K562 (cell line): Measurements from ENCODE around the gene HTR3E. TPM values are rescaled to one million over a fixed set of nuclear protein-coding genes. Genes with fewer than 3 reads are reported as not detected.

Experiments
- ATAC-seq: fragments of 200-7000 bp; cut with Tn5 transposase; 3 replicates; pipeline ENCODE4 v1.9.1; 2020; ENCODE audit warnings: moderate library complexity
- BruUV-seq: library from RNA; stranded (reverse); fragments of 400-500 nt; replicated peaks from 2 replicates; lab custom pipeline; 2021; lab: Mats Ljungman, UMichigan
- CTCF ChIA-PET: fragments of 300-600 bp; formaldehyde crosslinking; extraction: SDS; loops from one replicate; lab custom pipeline; 2021; ENCODE audit warnings: low intra/inter-chr PET ratio; lab: Yijun Ruan, JAX
- POLR2A ChIA-PET: fragments of 300-600, 350-650 bp; sonication (Branson Sonifier 250); formaldehyde crosslinking; extraction: SDS; loops from one replicate; lab custom pipeline; 2021; ENCODE audit warnings: antibody characterized with exemption, inconsistent platforms; lab: Yijun Ruan, JAX
- DNase-seq, 4 experiments: peaks; one replicate each; pipeline versions ENCODE4 v3.0.0 to v3.0.0-alpha.2; 2011 to 2018; ENCODE audit warnings: low spot score in 3 of 4, mixed read lengths in 3 of 4; ENCODE audit errors: extremely low read depth in 1 of 4
- FAIRE-seq: peaks from 2 replicates; lab custom pipeline; 2011; peaks lifted over from hg19 to GRCh38; lab: Jason Lieb, UNC
- H2AFZ ChIP-seq: 2 replicates; pipeline ENCODE4 v1.6.0; 2011; ENCODE audit warnings: low read depth, low read length, control low read depth, inconsistent platforms
- H3K27ac ChIP-seq: fragments of 200-600 bp; 3 replicates; pipeline ENCODE4 v1.8.0; 2011; ENCODE audit warnings: low read depth, mild to moderate bottlenecking, control low read depth, inconsistent platforms, low read length, moderate library complexity, mixed read lengths; ENCODE audit errors: extremely low read depth
- H3K27me3 ChIP-seq, 2 experiments: fragments of 300-600 bp in 1 of 2; 2 replicates in 1 of 2; 3 replicates in 1 of 2; pipeline versions ENCODE4 v1.6.0 to v1.8.0; 2011; ENCODE audit warnings: inconsistent platforms in 2 of 2, low read length in 2 of 2, mild to moderate bottlenecking in 1 of 2, mixed read lengths in 1 of 2, moderate library complexity in 1 of 2; ENCODE audit not compliant: control insufficient read depth in 2 of 2, insufficient read depth in 2 of 2
- H3K36me3 ChIP-seq: fragments of 300-600 bp; 3 replicates; pipeline ENCODE4 v1.8.0; 2011; ENCODE audit warnings: mild to moderate bottlenecking, low read length, inconsistent platforms; ENCODE audit not compliant: control insufficient read depth, insufficient read depth
- H3K4me1 ChIP-seq, 2 experiments: fragments of 200-600 bp in 1 of 2; replicated peaks in 1 of 2; 2 replicates in 1 of 2; 3 replicates in 1 of 2; pipeline versions ENCODE4 v1.5.1 to v1.8.0; 2011; ENCODE audit warnings: inconsistent platforms in 2 of 2, low read length in 2 of 2, mild to moderate bottlenecking in 1 of 2, mixed read lengths in 1 of 2, moderate library complexity in 1 of 2; ENCODE audit not compliant: control insufficient read depth in 2 of 2, insufficient read depth in 2 of 2
- H3K4me2 ChIP-seq: 2 replicates; pipeline ENCODE4 v1.6.1; 2011; ENCODE audit warnings: low read length, control low read depth, inconsistent platforms, mixed read lengths; ENCODE audit not compliant: insufficient read depth
- H3K4me3 ChIP-seq: fragments of 200-600 bp; sonication (generic), shearing (Covaris generic); 2 replicates; pipeline ENCODE4 v1.5.1; 2016; ENCODE audit warnings: control low read depth, inconsistent platforms
- H3K79me2 ChIP-seq: fragments of 200-600 bp; 3 replicates; pipeline ENCODE4 v1.8.0; 2011; ENCODE audit warnings: low read length, inconsistent platforms; ENCODE audit not compliant: control insufficient read depth, insufficient read depth
- H3K9ac ChIP-seq, 2 experiments: 2 replicates each; pipeline versions ENCODE4 v1.6.0 to v1.6.1; 2011; ENCODE audit warnings: low read depth in 2 of 2, low read length in 2 of 2, control low read depth in 1 of 2, inconsistent platforms in 1 of 2, mild to moderate bottlenecking in 1 of 2, mixed read lengths in 1 of 2; ENCODE audit not compliant: insufficient read depth in 1 of 2
- H3K9me1 ChIP-seq: one replicate; pipeline ENCODE4 v1.6.0; 2011; ENCODE audit warnings: inconsistent platforms, mild to moderate bottlenecking, low read length, moderate library complexity; ENCODE audit not compliant: control insufficient read depth, insufficient read depth
- H3K9me3 ChIP-seq: replicated peaks from 2 replicates; pipeline ENCODE4 v1.5.1; 2011; ENCODE audit warnings: low read depth, low read length, inconsistent platforms; ENCODE audit not compliant: control insufficient read depth, insufficient read depth
- H4K20me1 ChIP-seq: replicated peaks from 2 replicates; pipeline ENCODE4 v1.6.1; 2011; ENCODE audit warnings: low read length, inconsistent platforms, mixed read lengths; ENCODE audit not compliant: control insufficient read depth, insufficient read depth
- AFF4 ChIP-seq: sonication (generic); formaldehyde crosslinking; IDR thresholded peaks from 2 replicates; pipeline ENCODE4 v1.8.0; 2023; ENCODE audit warnings: mild to moderate bottlenecking, missing genetic modification reagents
- CREB3L1 ChIP-seq: fragments of 450-650 bp; IDR thresholded peaks from 2 replicates; pipeline ENCODE4 v1.6.1; 2014; ENCODE audit warnings: low read depth, mild to moderate bottlenecking, moderate library complexity, borderline replicate concordance
- ETS2 ChIP-seq: IDR thresholded peaks from 2 replicates; pipeline ENCODE4 v1.6.1; 2016; ENCODE audit warnings: borderline replicate concordance, missing genetic modification characterization, mild to moderate bottlenecking, moderate library complexity, missing compliant biosample characterization; ENCODE audit not compliant: poor library complexity, severe bottlenecking
- HINFP ChIP-seq: fragments of 450-650 bp; conservative IDR thresholded peaks from 2 replicates; pipeline ENCODE4 v1.6.1; 2016; ENCODE audit warnings: missing genetic modification characterization, low read depth, mild to moderate bottlenecking, control low read depth, missing compliant biosample characterization
- KDM1A ChIP-seq, 2 experiments: fragments of 450-650 bp; IDR thresholded peaks; 2 replicates each; pipeline ENCODE4 v1.6.1; 2016; ENCODE audit warnings: mild to moderate bottlenecking in 2 of 2
- MAFG ChIP-seq: fragments of 450-650 bp; conservative IDR thresholded peaks from 2 replicates; pipeline ENCODE4 v1.6.1; 2016; ENCODE audit warnings: missing genetic modification characterization, missing compliant biosample characterization
- NCOR1 ChIP-seq: fragments of 450-650 bp; IDR thresholded peaks from 2 replicates; pipeline ENCODE4 v1.6.1; 2016; ENCODE audit warnings: mild to moderate bottlenecking, moderate library complexity
- NR2C1 ChIP-seq, 2 experiments: fragments of 450-650 bp; IDR thresholded peaks; 2 replicates each; pipeline ENCODE4 v1.6.1; 2017; ENCODE audit warnings: mild to moderate bottlenecking in 2 of 2, antibody characterized with exemption in 1 of 2, inconsistent platforms in 1 of 2, missing compliant biosample characterization in 1 of 2, missing genetic modification characterization in 1 of 2
- NR3C1 ChIP-seq: sonication (generic); formaldehyde crosslinking; IDR thresholded peaks from 2 replicates; pipeline ENCODE4 v1.8.1; 2022; ENCODE audit warnings: missing genetic modification reagents
- OTX1 ChIP-seq: fragments of 450-650 bp; formaldehyde crosslinking; IDR thresholded peaks from 2 replicates; pipeline ENCODE4 v1.4.0; 2022; ENCODE audit warnings: mild to moderate bottlenecking
- PHTF2 ChIP-seq: fragments of 250-450 bp; sonication (Bioruptor Pico); IDR thresholded peaks from 2 replicates; pipeline ENCODE4 v1.5.0; 2021; ENCODE audit warnings: mild to moderate bottlenecking
- PPARD ChIP-seq: fragments of 250-450 bp; sonication (Bioruptor Pico); IDR thresholded peaks from 2 replicates; pipeline ENCODE4 v1.8.0; 2022; ENCODE audit warnings: inconsistent platforms, mild to moderate bottlenecking, moderate library complexity
- ZNF395 ChIP-seq: fragments of 200-800 bp; sonication (Bioruptor generic); IDR thresholded peaks from 2 replicates; pipeline ENCODE4 v1.6.1; 2017; ENCODE audit warnings: missing genetic modification characterization, missing compliant biosample characterization
- ZNF41 ChIP-seq: fragments of 250-450 bp; sonication (Bioruptor Pico); conservative IDR thresholded peaks from 2 replicates; pipeline ENCODE4 v1.4.0; 2020; ENCODE audit warnings: mild to moderate bottlenecking
- ZZZ3 ChIP-seq: fragments of 450-650 bp; IDR thresholded peaks from 2 replicates; pipeline ENCODE4 v1.6.1; 2016; ENCODE audit warnings: antibody characterized with exemption, mild to moderate bottlenecking, moderate library complexity
- WGBS: fragments of 100-300 bp; shearing (Covaris generic); methylation state at CpG from one replicate; pipeline ENCODE4 v1.1.6; 2016; ENCODE audit warnings: low coverage, mixed read lengths; ENCODE audit not compliant: insufficient coverage; ENCODE audit errors: missing lambda C conversion rate; 5-methylcytosine and 5-hydroxymethylcytosine counted together
- in situ Hi-C: fragments of 300-500 bp; cut with MboI; formaldehyde crosslinking; loops from 4 replicates; pipeline ENCODE4 v1.15.0; 2018; ENCODE audit warnings: inconsistent platforms, mixed read lengths
- intact Hi-C: fragments of 100-400 bp; cut with micrococcal nuclease; formaldehyde crosslinking; loops from 2 replicates; pipeline ENCODE4 v1.14.2; 2022
- polyA plus RNA-seq, 8 experiments: library from polyadenylated mRNA; depleted of rRNA in 4 of 8; stranded (reverse) in 5 of 8; unstranded in 3 of 8; fragments of >200 nt; fragmentation: Nextera tagmentation in 2 of 8; fragmentation: Illumina TruSeq in 1 of 8; extraction: Ambion mirVana in 2 of 8; extraction: Trizol in 1 of 8; gene quantifications; 2 replicates each; pipeline versions ENCODE4 v1.2.1 to v1.2.3, GENCODE V29; 2011 to 2014; ENCODE audit warnings: inconsistent platforms in 1 of 8, missing spikeins in 1 of 8
- total RNA-seq, 7 experiments: library from RNA; depleted of rRNA in 6 of 7; stranded (reverse); fragments of >200 nt in 6 of 7; fragmentation: Illumina TruSeq in 2 of 7; extraction: Trizol in 2 of 7; gene quantifications; 2 replicates each; pipeline versions ENCODE4 v1.2.1 to v1.2.3, GENCODE V29; 2011 to 2021; ENCODE audit warnings: low replicate concordance in 1 of 7

HTR3E gene
- total and polyA plus RNA-seq, 9 of the 15 experiments (the other 6 are each of a cell fraction or from before 2014, with no cell fraction given) = not detected

- no peak overlapping the region for H3K9ac ChIP-seq
- peaks cover 5 to 18% of the 10 kb centered on the region in 2 experiments; a peak in 3 of 5 replicates for H3K4me1 ChIP-seq
- DNase-seq (no peak), ATAC-seq (no peak), FAIRE-seq (no peak)
- no peaks in the 10 kb centered on the region for H3K9me3 ChIP-seq
- ChIA-PET CTCF (no interaction called here), POLR2A (interaction anchor here (1.0 kb wide), 1 partner anchor 11 kb away, joined by 3 read pairs; no protein-coding TSS in a partner anchor)
- no peaks in the 10 kb centered on the region for H3K79me2 ChIP-seq
- H3K27ac ChIP-seq = no peak overlapping the region
- no peaks in the 10 kb centered on the region for H4K20me1 ChIP-seq
- H3K27me3 ChIP-seq = no peaks in the 10 kb centered on the region; a peak in 1 of 5 replicates
- H3K9me1 ChIP-seq = no peaks in the 10 kb centered on the region
- H3K4me3 ChIP-seq = no peak overlapping the region
- no TSS peak for BruUV-seq
- H3K36me3 ChIP-seq = no peaks in the 10 kb centered on the region
- no peak overlapping the region for H3K4me2 ChIP-seq
- 27% methylated on average over 2 of the region's 2 CpGs for WGBS
- intact Hi-C loops = no loop called here
- in situ Hi-C loops = no loop called here
- H2AFZ ChIP-seq = no peak overlapping the region
- TF ChIP-seq KDM1A (IDR thresholded peaks at IDR 0.05) (no peak), NR3C1 (CRISPR knock-in tag) (no peak), NR2C1 (IDR thresholded peaks at IDR 0.05) (no peak), NR2C1 (tag; IDR thresholded peaks at IDR 0.05) (no peak), PPARD (CRISPR knock-in tag) (no peak), HINFP (tag) (no peak), NCOR1 (no peak), PHTF2 (CRISPR knock-in tag) (no peak), CREB3L1 (no peak), ZNF41 (no peak), ZNF395 (CRISPR knock-in tag) (no peak), AFF4 (no peak), OTX1 (no peak), ZZZ3 (no peak), ETS2 (tag) (no peak), MAFG (no peak)
These were observed 14.4 kb upstream of the HTR3E start for GRCh38 chr3:184082465-184082864.
